Head of caudate nucleus (tissue), 42 donors: Measurements from ENCODE around the gene CHCHD5.
"Not testable (repeated sequence)": the region's sequence is repeated elsewhere in the genome, so short reads cannot be mapped to it uniquely, and the experiment has no call there.

Experiments used
- DNase-seq, 42 donors: peaks; one replicate each; pipeline versions ENCODE4 v3.0.0 to v3.0.0-alpha.2; 2020 to 2021; ENCODE audit warnings: mixed read lengths in 7 of 42
- intact Hi-C: fragments of 100-400 bp; cut with DNase I; formaldehyde crosslinking; loops from one replicate; pipeline ENCODE4 v1.15.0; 2022

The CHCHD5 gene, protein sequence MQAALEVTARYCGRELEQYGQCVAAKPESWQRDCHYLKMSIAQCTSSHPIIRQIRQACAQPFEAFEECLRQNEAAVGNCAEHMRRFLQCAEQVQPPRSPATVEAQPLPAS

DNA sequence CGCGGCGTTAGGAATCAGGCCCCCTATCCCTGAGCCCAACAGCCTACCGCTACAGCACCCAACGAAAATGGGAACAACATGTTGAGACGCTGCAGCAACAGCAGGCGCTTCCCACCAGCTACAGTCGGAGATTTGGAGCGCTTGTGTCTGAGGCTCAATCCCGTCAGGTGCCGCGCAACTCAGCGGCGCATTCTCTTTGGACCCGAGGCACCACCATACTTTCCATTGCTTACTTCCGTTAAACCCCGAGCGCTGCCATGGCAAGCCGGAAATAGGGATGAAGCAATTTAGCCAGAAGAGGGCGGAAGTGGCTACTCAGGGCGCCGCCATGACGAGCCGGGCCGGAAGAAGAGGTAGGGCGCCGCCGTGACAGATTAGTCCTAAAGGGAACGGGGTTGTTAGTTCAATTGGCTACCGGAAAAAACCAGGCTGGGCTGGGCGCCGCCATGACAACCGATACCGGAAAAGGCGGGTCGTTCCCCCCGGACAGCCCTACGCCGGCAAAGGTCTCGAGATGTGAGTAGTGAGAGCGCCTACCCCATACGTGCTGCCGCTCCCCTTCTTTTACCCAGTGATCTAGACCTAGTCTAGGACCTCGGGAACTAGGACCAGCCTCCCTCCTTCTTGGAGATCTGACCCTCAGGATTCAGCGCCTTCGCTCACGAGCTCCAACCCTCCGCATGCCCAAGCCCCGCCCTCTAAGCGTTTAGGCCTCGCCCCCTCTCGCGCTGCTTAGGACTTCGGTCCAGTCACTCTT, at the start of gene CHCHD5:
TSS of gene CHCHD5 (plus strand) at position 476 of the 757 bp plus-strand sequence. CDS start at position 515, 39 bp downstream.
- DNase-seq, result peak; percentile 90 to 98 (median 96)
- intact Hi-C loops, result loop anchor here (1.0 to 10.0 kb wide), 2 partner anchors 102 to 330 kb away; partner anchors contain the start of genes TTL and ZC3H8

DNA sequence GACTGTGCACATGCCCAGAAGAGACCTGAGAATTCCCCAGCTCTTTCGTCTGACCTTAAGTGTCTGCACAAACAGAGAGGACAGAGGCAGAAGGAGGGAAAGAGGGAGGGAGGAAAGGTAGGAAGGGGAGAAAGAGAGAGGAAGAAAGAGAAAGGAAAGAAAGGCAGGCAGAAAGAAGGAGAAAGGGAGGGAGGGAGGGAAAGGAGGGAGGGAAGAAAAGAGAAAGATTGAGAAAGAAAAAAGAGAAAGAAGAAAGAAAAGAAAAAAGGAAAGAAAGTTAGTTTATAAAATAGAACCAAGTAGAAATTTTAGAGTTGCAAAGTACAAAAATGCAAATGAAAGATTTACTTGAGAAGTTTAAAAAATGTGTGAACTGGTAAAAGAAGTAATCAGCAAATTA, 49.6 kb upstream of the CHCHD5 start:
- DNase-seq, result no peak
- intact Hi-C loops, result no loop called here

DNA sequence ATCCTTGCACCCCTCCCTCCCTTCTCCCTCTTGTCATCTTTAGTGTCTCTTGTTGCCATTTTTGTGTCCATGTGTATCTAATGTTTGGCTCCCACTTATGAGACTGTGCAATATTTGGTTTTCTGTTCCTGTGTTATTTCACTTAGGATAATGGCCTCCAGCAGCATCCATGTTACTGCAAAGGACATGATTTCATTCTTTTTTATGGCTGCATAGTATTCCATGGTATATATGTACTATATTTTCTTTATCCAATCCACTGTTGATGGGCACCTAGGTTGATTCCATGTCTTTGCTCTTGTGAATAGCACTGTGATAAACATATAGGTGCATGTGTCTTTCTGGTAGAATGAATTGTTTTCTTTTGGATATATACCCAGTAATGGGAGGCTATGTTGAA, 47.7 kb upstream of the CHCHD5 start:
- DNase-seq, intact Hi-C loops: not testable (repeated sequence)

DNA sequence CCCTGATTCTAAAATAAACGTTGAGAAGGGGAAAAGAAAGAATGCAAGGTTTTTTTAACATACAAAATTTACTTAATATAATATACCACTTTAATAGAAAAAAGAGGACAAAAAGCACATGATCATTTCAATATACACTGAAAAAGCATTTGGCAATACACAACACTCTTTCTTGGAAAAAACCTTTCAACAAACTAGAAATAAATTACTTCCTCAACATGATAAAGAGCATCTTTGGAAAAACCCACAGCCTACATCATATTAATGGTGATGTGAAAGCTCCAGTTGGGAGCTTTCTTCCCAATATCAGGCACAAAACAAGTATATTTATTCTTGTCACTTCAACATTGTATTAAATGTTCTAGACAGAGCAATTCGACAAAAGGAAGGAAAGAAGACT, 45.1 kb upstream of the CHCHD5 start:
- DNase-seq, result no peak
- intact Hi-C loops, result no loop called here

DNA sequence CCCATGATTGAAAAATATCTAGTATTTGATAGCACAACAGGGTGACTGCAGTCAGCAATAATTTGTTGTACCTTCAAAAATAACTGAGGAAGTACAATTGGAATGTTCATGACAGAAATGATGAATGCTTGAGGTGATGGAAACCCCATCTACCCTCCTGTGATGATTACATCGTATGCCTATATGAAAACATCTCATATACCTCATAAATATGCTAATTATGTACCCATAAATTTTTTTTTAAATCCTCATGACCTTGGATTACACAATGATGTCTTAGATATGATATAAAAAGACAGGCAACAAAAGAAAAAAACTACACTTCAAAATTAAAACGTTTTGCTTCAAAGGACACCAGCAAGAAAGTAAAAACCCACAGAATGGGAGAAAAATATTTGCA, 43.5 kb upstream of the CHCHD5 start:
- DNase-seq, result no peak
- intact Hi-C loops, result loop anchor here (5.0 kb wide), 1 partner anchor 59 kb away; the partner anchor contains the start of gene TTL

DNA sequence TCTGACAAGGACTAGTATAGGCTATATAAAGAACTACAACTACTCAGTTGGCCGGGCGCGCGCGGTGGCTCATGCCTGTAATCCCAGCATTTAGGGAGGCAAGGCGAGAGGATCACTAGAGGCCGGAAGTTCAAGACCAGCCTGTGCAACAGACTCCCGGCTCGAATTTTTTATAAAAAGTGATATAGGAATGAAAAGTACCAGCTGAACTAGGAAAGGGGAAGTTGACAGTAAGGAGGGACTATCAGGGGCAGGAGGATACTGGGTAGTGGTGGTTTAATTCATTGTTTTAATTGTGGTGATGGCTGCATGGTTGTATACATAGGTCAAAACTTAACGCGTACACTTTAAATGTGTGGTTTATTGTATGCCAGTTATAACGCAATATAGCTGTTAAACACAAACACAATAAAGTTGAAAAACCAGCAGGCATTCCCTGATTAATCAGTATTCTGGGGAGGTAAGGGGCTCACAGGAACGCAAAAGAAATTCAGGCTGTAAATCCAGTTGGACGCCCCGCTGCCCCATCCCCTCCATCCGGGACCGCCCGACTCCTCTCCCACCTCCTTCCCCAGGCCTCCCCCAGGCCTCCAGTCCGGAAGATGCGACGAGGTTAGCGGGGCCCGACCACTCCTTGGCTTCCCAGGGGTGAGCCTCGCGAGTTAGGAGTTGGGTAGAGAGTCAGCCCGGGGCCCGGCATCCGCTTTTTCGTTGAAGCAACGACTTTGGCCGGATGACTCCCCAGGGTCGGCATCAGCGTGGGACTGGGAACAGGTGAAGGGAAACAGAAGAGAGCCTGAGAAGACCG, 42.9 kb upstream of the CHCHD5 start:
- intact Hi-C loops, result loop anchor here (5.0 kb wide), 1 partner anchor 59 kb away; the partner anchor contains the start of gene TTL
- peak in 32 of 42 donors; percentile 11 to 91 (median 82) for DNase-seq

DNA sequence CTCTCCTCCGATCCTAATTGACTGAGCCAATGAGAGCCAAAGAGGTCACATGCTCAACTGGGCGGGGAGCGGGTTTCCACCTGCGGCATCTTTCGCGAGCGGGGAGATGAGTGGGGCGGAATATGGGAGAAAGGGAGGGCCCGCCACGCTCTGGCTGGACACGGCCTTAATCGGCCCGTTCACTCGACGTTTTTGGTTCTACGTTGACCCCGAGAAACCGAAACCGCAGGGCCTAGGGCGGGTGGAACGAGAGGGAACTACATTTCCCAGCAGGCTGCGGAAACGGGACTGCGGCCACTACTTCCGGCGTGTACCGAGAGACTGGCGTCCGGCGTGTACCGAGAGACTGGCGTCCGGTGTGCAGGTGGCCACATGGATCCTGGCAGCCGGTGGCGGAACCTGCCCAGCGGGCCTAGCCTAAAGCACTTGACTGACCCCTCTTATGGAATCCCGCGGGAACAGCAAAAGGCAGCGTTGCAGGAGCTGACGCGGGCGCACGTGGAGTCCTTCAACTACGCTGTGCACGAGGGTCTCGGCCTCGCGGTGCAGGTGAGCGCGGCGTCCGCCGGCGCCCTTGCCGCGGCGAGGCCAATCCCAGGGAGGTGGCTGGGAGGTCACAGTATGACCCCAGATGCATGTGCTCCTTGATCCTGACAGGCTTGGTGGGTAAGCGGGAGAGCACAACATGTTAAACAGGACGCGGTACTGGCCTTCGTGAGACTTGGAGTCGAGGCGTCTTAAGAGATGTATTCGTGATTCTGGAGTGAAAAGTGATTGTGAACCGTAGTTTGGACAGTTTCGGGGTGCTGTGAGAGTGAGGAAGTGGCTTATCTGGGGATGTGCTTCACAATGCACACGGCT, 42.1 kb upstream of the CHCHD5 start, which contains the start of gene POLR1B:
TSS of gene POLR1B (plus strand) at position 343 of the 861 bp plus-strand sequence. CDS start at position 373, 30 bp downstream.
- peak; percentile 79 to 95 (median 89) for DNase-seq
- intact Hi-C loops, result loop anchor here (5.0 kb wide), 1 partner anchor 60 kb away; the partner anchor contains the start of gene TTL

DNA sequence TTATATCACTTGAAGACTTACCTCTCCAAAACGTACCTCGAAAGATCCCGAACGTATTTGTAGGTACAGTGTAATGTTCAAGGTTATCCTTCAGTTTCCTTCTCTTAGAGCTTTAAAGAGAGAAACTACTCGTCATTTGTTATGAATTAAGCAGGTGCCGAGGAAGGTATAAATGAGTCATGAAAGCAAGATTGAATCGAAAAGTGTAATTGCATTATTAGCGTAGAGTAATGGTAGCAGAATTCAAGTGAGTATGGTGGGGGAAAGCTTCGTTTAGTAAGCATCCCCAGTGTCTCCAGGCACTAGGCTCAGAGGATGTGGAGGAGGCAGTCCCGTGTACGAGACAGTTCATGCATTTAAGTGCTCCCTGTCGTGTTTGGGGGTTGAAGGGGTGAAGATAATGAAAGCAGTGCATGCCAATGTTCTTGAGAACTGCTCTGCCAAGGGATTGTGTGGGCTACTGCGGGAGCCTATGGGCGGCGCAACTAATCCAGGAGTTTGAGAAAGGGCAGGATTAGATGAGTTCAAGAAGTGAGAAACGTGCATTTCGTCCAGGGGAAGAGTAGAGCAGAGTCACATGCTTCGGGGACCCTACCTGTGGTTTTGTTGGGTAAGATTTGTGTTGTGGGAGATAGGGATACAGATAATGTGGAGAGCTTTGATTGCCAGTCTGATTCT, 41.3 kb upstream of the CHCHD5 start:
- intact Hi-C loops, result loop anchor here (5.0 kb wide), 1 partner anchor 61 kb away; the partner anchor contains the start of gene TTL
- DNase-seq, result peak in 11 of 42 donors; percentile 14 to 56 (median 24)

DNA sequence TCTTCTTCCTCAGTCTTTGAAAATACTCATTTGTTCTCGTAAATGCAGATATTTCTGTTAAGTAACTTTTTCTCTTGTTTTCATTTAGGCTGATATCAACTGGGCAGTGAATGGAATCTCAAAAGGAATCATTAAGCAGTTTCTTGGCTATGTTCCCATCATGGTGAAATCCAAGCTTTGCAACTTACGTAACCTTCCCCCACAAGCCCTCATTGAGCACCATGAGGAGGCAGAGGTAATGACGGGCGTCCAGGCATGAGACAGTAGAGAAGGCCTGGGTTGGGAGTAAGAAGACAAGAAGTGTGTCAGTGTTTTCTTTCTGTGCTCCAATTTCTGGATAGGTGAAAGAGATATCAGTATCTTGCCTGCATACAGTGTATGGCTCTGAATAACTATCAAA, 37.1 kb upstream of the CHCHD5 start:
- DNase-seq, result peak in 30 of 42 donors; percentile 11 to 81 (median 40)
- intact Hi-C loops, result no loop called here

DNA sequence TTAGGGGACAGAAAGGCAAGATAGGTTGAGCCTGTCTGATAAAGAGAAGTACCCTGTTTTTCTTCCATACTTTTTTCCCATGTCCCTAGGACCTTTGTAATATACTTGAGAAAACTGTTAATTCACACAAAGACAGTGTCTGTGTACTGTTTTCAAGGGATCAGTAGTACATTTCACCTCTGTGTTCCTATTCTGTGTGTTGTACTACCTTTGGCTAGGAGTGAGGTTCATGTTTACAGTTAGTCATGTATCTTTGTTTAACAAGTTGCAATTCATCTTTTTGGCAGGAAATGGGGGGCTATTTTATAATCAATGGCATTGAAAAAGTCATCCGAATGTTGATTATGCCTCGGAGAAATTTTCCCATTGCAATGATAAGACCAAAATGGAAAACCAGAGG, 35.4 kb upstream of the CHCHD5 start:
- intact Hi-C loops, result no loop called here
- no peak for DNase-seq

DNA sequence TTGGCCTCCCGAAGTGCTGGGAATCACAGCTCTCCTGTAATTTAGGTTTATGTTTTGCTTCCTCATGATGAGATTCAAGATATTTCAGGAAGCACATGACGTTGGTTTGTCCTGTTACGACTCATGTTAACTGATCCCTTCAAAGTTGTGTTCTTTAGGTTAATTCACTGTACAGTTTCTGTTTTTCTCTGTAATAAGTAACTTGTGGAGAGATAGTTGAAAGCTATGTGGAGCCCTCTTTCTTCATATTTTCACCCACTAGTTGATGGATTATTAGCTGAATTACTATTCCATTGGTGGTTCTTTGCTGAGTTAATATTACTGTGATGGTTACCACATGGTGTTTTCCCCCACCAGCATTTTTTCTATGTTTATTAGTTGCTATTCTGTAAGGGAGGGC, 18.3 kb upstream of the CHCHD5 start:
- DNase-seq, result no peak
- intact Hi-C loops, result no loop called here

DNA sequence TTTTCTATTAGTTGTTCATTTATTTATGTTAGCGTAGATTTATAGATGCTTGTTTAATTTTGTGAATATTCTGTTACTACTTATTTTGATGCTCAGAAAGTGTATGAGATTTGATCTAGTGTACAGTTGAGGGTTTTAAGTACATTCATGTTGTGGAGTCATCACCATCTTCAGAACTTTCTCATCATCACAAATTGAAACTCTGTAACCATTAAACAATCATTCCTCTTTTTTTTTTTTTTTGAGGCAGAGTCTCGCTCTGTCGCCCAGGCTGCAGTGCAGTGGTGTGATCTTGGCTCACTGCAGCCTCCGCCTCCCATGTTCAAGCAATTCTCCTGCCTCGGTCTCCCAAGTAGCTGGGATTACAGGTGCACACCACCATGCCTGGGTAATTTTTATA, 17.9 kb upstream of the CHCHD5 start:
- intact Hi-C loops, DNase-seq: not testable (repeated sequence)

DNA sequence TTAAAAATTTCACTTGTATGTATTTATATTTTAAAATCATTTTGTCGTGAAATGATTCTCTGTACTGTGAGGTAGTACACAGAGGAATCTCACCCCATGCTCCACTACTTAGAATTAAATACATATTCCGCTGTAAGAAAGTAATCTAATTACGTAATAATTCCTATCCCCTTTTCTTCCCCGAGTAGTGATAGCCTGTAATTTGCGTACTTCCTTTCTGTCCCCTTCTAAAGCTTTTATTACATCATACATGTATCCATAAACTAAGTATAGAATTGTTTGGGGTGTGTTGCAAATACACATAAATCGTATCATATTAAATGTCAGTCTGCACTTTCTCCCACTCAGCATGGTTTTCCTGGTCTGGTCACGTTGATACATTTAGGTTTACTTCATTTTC, 12.4 kb upstream of the CHCHD5 start:
- DNase-seq, result no peak
- intact Hi-C loops, result no loop called here

DNA sequence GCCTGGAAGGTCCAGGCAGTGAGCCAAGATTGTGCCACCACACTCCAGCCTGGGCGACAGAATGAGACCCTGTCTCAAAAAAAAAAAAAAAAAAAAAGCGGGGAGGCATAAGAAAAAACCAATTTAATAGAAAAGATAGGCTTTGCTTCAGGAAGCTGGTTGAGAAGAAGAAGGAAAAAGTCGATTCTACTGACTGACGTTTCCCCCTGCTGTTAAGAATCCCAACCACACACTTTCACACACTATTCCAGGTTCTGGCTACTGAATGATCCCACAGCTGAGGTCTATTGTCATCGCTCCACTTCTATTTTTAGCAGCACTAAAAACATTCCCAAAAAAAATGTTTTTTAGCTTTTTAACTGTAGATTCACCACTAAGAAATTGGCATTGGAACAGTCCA, 6.7 kb upstream of the CHCHD5 start:
- DNase-seq, result no peak
- intact Hi-C loops, result no loop called here

DNA sequence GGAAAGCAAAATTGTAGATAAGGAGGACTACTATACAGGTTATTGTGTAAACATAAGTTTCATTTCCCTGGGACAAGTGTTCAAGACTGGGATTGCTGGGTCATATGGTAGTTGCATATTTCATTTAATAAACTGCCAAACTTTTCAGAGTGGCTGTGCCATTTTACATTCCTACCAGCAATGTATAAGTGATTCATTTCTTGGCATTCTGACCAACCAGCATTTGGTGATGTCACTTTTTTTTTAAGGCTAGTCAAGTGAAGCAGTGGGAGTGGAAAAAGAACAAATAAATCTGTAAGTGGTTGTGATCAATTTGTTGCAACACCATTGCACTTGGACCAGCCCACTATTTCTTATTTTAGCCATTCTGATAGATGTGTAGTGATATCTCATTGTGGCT, 5.2 kb upstream of the CHCHD5 start:
- no peak for DNase-seq
- intact Hi-C loops, result no loop called here

DNA sequence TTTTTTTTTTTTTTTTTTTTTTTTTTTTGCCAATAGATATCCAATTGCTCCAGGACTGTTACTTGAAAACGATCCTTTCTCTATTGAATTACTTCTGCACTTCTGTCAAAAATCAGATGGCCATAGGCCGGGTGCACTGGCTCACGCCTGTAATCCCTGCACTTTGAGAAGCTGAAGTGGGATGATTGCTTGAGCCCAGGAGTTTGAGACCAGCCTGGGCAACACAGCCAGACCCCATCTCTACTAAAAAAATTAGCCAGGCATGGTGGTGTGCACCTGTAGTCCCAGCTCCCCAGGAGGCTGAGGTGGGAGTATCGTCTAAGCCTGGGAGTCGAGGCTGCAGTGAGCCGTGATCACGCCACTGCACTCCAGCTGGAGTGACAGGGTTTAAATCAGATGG, 4.3 kb upstream of the CHCHD5 start:
- intact Hi-C loops, result loop anchor here (10.0 kb wide), 1 partner anchor 325 kb away; the partner anchor contains the start of gene ZC3H8
- no peak for DNase-seq

DNA sequence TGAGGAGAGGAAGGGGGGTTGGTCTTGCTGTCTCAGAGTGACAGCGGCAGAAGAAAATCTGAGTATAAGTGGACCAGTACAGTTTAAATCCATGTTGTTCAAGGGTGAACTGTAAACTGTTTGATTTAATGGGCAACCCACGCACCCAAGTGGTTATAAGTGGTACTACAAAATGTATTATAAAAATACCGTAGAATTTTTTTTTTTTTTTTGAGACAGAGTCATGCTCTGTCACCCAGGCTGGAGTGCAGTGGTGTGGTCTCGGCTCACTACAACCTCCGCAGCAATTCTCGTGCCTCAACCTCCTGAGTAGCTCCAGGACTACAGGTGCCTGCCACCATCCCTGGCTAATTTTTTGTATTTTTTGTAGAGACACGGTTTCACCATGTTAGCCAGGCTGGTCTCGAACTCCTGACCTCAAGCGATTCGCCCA, 2.1 kb upstream of the CHCHD5 start:
- intact Hi-C loops, result loop anchor here (10.0 kb wide), 1 partner anchor 328 kb away; the partner anchor contains the start of gene ZC3H8
- DNase-seq, result peak in 12 of 42 donors; percentile 15 to 69 (median 30)
